GM23248 (cell line): ENCODE data around the gene MTURN.

Source experiments
- EZH2 ChIP-seq: fragments of 200-600 bp; sonication (generic); IDR thresholded peaks from 2 replicates; pipeline ENCODE4 v1.6.1; 2018; ENCODE audit warnings: antibody characterized with exemption, mild to moderate bottlenecking; ENCODE audit not compliant: insufficient read depth, poor library complexity, severe bottlenecking
- EZH2phosphoT487 ChIP-seq: fragments of 200-600 bp; sonication (generic); IDR thresholded peaks from 2 replicates; pipeline ENCODE4 v1.6.1; 2018; ENCODE audit warnings: antibody characterized with exemption, moderate library complexity, mild to moderate bottlenecking, low read depth; ENCODE audit not compliant: insufficient read depth

GRCh38 chr7:30188811-30189210 lies 54.0 kb downstream of the MTURN start:
- TF ChIP-seq EZH2phosphoT487 (no peak), EZH2 (no peak)
